Esophagus muscularis mucosa (tissue), 2 donors: ENCODE measurements around the gene DPP7.

ENCODE experiments used
- EP300 ChIP-seq: sonication (generic); formaldehyde crosslinking; IDR thresholded peaks from one replicate; pipeline ENCODE4 v1.6.1; 2017; ENCODE audit warnings: antibody characterized with exemption
- POLR2A ChIP-seq: fragments of 450-650 bp; IDR thresholded peaks from one replicate; pipeline ENCODE4 v1.6.1; 2017; ENCODE audit warnings: antibody characterized with exemption, moderate library complexity, mild to moderate bottlenecking, low read depth

DNA sequence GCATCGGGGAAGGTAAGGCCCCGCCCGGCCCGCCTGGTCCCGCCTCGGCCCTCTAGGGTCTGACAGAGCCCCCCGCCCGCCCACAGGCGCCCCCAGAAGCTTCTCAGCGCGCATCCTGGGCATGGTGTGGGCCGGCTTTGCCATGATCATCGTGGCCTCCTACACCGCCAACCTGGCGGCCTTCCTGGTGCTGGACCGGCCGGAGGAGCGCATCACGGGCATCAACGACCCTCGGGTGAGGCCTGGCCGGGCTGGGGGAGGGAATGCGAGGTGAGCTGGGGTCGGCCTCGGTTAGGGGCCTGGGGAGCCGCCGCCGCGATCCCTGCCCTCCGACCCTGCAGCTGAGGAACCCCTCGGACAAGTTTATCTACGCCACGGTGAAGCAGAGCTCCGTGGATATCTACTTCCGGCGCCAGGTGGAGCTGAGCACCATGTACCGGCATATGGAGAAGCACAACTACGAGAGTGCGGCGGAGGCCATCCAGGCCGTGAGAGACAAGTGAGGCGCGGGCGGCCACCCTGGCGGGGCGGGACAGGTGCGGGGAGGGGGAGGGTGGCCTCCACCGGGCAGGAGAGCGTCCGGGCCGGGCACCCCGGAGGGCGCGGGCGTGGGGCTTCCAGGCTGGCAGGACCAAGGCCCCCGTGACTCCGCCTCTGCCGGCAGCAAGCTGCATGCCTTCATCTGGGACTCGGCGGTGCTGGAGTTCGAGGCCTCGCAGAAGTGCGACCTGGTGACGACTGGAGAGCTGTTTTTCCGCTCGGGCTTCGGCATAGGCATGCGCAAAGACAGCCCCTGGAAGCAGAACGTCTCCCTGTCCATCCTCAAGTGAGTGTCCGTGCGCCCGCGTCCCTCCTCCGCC, 48.2 kb upstream of the DPP7 start:
- no peak for TF ChIP-seq POLR2A
- no peak for TF ChIP-seq EP300
